SK-N-SH (cell line): Measurements from ENCODE around the gene SLC7A11.

Experiments
- EP300 ChIP-seq, 2 experiments: IDR thresholded peaks; 2 replicates each; pipeline versions ENCODE4 v1.4.0 to v1.6.1; 2012; ENCODE audit warnings: borderline replicate concordance in 1 of 2, low read depth in 1 of 2, low read length in 1 of 2
- EZH2phosphoT487 ChIP-seq: fragments of 200-600 bp; sonication (generic); IDR thresholded peaks from 2 replicates; pipeline ENCODE4 v1.6.1; 2017; ENCODE audit warnings: low read depth, mixed run types, mild to moderate bottlenecking, antibody characterized with exemption, moderate library complexity, borderline replicate concordance
- FOXJ3 ChIP-seq: sonication (generic); formaldehyde crosslinking; IDR thresholded peaks from 2 replicates; pipeline ENCODE4 v1.5.1; 2020; ENCODE audit warnings: mild to moderate bottlenecking, missing genetic modification reagents
- POLR2AphosphoS5 ChIP-seq: IDR thresholded peaks from 2 replicates; pipeline ENCODE4 v1.6.1; 2012; ENCODE audit warnings: low read depth, low read length
- RAD21 ChIP-seq: IDR thresholded peaks from 2 replicates; pipeline ENCODE4 v1.6.1; 2012; ENCODE audit warnings: mild to moderate bottlenecking, low read length
- REST ChIP-seq: IDR thresholded peaks from 2 replicates; pipeline ENCODE4 v1.6.1; 2012; ENCODE audit warnings: mild to moderate bottlenecking, low read depth, low read length, moderate library complexity
- SMC3 ChIP-seq: IDR thresholded peaks from 2 replicates; pipeline ENCODE4 v1.6.1; 2012; ENCODE audit warnings: low read depth, low read length, improper control_type of control experiment
- TAF1 ChIP-seq: IDR thresholded peaks from 2 replicates; pipeline ENCODE4 v1.6.1; 2012; ENCODE audit warnings: low read depth, mild to moderate bottlenecking, low read length, moderate library complexity, borderline replicate concordance
- TCF12 ChIP-seq: IDR thresholded peaks from 2 replicates; pipeline ENCODE4 v1.4.0; 2012
- YY1 ChIP-seq: IDR thresholded peaks from 2 replicates; pipeline ENCODE4 v1.4.0; 2012; ENCODE audit warnings: low read depth, mild to moderate bottlenecking
- TF ChIP-seq, protein P1 (sequence below): fragments of 200-600 bp; sonication (generic); IDR thresholded peaks from 2 replicates; pipeline ENCODE4 v1.6.1; 2017; ENCODE audit warnings: antibody characterized with exemption, mild to moderate bottlenecking, moderate library complexity

DNA sequence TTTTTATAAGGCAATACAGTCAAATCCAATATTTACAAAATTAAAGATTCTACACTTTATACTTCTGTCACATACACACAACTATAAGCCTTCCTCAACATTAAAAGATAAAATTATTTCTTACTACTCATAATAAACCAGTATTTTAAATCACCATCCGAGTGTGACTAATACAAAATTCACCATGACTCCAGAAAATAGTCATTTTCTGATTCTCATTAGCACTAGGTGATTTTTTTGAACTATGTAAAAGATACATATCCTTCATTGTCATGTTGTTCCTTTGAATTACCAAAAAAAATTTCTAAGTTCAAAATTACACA, 646 bp upstream of the SLC7A11 start:
- TF ChIP-seq POLR2AphosphoS5 = no peak
- TF ChIP-seq, protein P1, sequence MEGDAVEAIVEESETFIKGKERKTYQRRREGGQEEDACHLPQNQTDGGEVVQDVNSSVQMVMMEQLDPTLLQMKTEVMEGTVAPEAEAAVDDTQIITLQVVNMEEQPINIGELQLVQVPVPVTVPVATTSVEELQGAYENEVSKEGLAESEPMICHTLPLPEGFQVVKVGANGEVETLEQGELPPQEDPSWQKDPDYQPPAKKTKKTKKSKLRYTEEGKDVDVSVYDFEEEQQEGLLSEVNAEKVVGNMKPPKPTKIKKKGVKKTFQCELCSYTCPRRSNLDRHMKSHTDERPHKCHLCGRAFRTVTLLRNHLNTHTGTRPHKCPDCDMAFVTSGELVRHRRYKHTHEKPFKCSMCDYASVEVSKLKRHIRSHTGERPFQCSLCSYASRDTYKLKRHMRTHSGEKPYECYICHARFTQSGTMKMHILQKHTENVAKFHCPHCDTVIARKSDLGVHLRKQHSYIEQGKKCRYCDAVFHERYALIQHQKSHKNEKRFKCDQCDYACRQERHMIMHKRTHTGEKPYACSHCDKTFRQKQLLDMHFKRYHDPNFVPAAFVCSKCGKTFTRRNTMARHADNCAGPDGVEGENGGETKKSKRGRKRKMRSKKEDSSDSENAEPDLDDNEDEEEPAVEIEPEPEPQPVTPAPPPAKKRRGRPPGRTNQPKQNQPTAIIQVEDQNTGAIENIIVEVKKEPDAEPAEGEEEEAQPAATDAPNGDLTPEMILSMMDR = no peak
- TF ChIP-seq TCF12 = no peak
- TF ChIP-seq EZH2phosphoT487 = no peak
- TF ChIP-seq RAD21 = no peak
- no peak for TF ChIP-seq TAF1
- TF ChIP-seq YY1 = no peak
- TF ChIP-seq REST = no peak
- TF ChIP-seq SMC3 = no peak
- TF ChIP-seq EP300 (IDR thresholded peaks at IDR 0.05; ENCODE audit: borderline replicate concordance in 1 of 2, low read depth in 1 of 2, low read length in 1 of 2) = no peak
- TF ChIP-seq FOXJ3 = no peak
